Osteoblast (primary cell): ENCODE data around the gene OMA1. TPM values are rescaled to one million over a fixed set of nuclear protein-coding genes. Genes with fewer than 3 reads are reported as not detected.

Source experiments
- total RNA-seq: library from RNA; depleted of rRNA; stranded (reverse); fragments of >200 nt; gene quantifications from 2 replicates; pipeline ENCODE4 v1.2.3, GENCODE V29; 2012

The OMA1 gene
- total RNA-seq, 1 donor = 22.8 TPM

Other genes starting within 250 kb of the OMA1 start
- gene TACSTD2, start 30.5 kb upstream of the OMA1 start, total RNA-seq = under 0.01 and 0.29 TPM in 2 replicates
- gene MYSM1, start 153.3 kb upstream of the OMA1 start, total RNA-seq = 19.2 and 25.7 TPM in 2 replicates
- 46.9 and 48.9 TPM in 2 replicates for gene JUN, start 237.3 kb upstream of the OMA1 start, total RNA-seq